ENCODE results near the gene MYO9A. TPM values are rescaled to one million over a fixed set of nuclear protein-coding genes. Genes with fewer than 3 reads are reported as not detected.

The MYO9A gene
- total RNA-seq, 1 experiment from 2014 or later, result 30.1 TPM

DNA sequence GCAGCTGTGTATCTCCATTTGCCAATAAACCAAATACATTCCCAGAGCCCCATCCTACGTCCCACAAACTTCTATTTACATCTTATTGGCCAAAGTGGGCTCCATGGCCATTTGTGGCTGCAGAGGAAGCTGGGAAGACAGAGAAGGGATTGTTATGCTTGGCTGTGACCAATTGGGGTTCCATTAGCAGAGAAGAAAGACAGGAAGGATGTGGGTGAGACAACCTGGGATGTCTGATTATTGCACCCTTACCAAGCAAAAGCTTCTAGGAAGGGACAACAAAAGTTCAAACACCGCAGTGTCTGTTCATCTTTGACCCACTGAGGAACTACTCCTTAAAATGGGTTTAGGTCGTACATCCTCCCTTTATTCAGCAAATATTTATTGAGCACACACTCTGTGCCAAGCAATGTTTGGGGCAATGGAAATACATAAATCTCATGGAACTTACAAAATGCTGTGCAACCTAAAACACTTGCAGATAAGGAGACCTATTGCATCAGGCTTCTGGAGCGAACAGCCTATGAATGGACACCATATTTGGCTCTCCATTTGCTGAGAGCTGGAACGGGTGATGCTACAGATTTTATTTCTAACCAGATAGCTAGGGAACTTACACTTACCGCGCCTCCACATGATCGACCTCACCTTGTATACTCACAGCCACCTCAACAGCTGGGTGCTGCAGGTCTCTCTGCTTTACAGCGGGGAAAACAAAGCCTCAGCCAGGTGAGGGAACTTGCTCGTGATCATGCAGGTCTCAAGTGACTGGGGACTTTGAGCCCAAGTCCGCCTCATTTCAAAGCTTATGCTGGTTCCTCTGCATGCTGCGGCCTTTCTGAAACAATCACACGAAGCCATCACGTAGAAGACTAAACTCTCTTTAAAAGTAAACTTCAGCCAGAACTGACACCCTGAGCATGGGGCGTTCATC lies 329.0 kb downstream of the MYO9A start:
- H3K9me3 ChIP-seq (ENCODE audit: low read depth, low read length, poor library complexity, severe bottlenecking), result no peaks in the 10 kb centered on the region

DNA sequence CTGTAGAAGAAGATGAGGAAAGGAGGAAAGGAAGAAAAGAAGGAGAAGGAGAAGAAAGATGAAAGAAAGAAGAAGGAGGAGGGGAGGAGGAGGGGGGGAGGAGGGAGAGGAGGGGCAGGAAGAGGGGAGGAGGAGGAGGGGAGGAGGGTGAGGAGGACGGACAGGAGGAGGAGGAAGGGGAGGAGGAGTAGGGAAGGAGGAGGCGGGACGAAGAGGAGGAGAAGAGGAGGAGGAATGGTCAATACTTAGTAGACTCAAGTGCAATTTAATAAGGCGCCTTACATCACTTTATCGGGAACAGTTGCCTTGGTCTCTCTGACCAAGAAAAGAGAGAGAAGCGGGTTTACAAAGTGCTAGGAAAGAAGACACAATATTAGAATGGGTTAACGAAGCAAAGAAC lies 331.3 kb downstream of the MYO9A start:
- TF ChIP-seq, protein P1, sequence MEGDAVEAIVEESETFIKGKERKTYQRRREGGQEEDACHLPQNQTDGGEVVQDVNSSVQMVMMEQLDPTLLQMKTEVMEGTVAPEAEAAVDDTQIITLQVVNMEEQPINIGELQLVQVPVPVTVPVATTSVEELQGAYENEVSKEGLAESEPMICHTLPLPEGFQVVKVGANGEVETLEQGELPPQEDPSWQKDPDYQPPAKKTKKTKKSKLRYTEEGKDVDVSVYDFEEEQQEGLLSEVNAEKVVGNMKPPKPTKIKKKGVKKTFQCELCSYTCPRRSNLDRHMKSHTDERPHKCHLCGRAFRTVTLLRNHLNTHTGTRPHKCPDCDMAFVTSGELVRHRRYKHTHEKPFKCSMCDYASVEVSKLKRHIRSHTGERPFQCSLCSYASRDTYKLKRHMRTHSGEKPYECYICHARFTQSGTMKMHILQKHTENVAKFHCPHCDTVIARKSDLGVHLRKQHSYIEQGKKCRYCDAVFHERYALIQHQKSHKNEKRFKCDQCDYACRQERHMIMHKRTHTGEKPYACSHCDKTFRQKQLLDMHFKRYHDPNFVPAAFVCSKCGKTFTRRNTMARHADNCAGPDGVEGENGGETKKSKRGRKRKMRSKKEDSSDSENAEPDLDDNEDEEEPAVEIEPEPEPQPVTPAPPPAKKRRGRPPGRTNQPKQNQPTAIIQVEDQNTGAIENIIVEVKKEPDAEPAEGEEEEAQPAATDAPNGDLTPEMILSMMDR (conservative IDR thresholded peaks at IDR 0.05; ENCODE audit: low read depth, low read length), result no peak
- no peak for TF ChIP-seq EZH2 (IDR thresholded peaks at IDR 0.05; ENCODE audit: borderline replicate concordance, low read depth, low read length, poor library complexity, severe bottlenecking)
- DNase-seq (ENCODE audit: low spot score), result no peak
- POLR2A ChIA-PET (ENCODE audit: low non-redundant PET), result no interaction called here
- Histone ChIP-seq H3K36me3 (ENCODE audit: insufficient read depth, low read length, poor library complexity, severe bottlenecking) (no peaks in the 10 kb centered on the region), H3K9me3 (ENCODE audit: low read depth, low read length, poor library complexity, severe bottlenecking) (no peaks in the 10 kb centered on the region), H3K27ac (ENCODE audit: low read depth, low read length, poor library complexity, severe bottlenecking) (no peak overlapping the region), H3K4me1 (ENCODE audit: insufficient read depth, low read length, poor library complexity, severe bottlenecking) (no peaks in the 10 kb centered on the region), H3K27me3 (replicated peaks; ENCODE audit: insufficient read depth, low read depth, low read length, poor library complexity) (no peaks in the 10 kb centered on the region), H3K4me3 (ENCODE audit: low read depth, low read length, poor library complexity, severe bottlenecking) (no peak overlapping the region)
- CTCF ChIA-PET, result interaction anchor here (0.6 kb wide), 1 partner anchor 213 kb away, joined by 14 read pairs; no protein-coding TSS in a partner anchor
- no TSS peak for BruUV-seq (replicated peaks)
- intact Hi-C loops (cut with micrococcal nuclease; ENCODE audit: unreplicated experiment), result no loop called here

More for the DNA sequence above, 329.0 kb downstream of the MYO9A start:
- DNase-seq (ENCODE audit: low spot score), result no peak
- intact Hi-C loops (cut with micrococcal nuclease; ENCODE audit: unreplicated experiment), result no loop called here
- CTCF ChIA-PET, result no interaction called here
- no TSS peak for BruUV-seq (replicated peaks)
- Histone ChIP-seq H3K4me3 (ENCODE audit: low read depth, low read length, poor library complexity, severe bottlenecking) (no peak overlapping the region), H3K36me3 (ENCODE audit: insufficient read depth, low read length, poor library complexity, severe bottlenecking) (no peaks in the 10 kb centered on the region), H3K4me1 (ENCODE audit: insufficient read depth, low read length, poor library complexity, severe bottlenecking) (no peaks in the 10 kb centered on the region), H3K27me3 (replicated peaks; ENCODE audit: insufficient read depth, low read depth, low read length, poor library complexity) (no peaks in the 10 kb centered on the region), H3K27ac (ENCODE audit: low read depth, low read length, poor library complexity, severe bottlenecking) (no peak overlapping the region)
- TF ChIP-seq, protein P1 (conservative IDR thresholded peaks at IDR 0.05; ENCODE audit: low read depth, low read length), result no peak
- no peak for TF ChIP-seq EZH2 (IDR thresholded peaks at IDR 0.05; ENCODE audit: borderline replicate concordance, low read depth, low read length, poor library complexity, severe bottlenecking)
- POLR2A ChIA-PET (ENCODE audit: low non-redundant PET), result no interaction called here

DNA sequence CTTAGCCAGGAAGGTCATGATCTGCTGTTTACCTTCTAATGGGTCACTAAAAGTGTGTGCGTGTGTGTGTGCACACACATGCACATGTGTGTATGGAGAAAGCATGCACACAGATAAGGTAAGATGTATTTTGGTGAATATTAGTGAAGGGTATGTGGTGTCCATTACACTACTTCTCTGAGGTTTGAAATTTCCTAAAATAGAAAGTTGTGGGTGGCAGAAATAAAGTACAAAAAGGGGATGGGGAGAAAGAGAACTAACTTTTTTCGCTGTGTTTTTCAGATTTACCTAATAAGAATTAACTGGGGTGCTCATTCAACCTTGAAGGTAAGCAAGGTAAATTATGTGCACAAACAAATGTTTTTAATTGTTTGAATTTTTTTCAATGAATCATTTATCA lies 332.0 kb downstream of the MYO9A start:
- CTCF ChIA-PET, result interaction anchor here (0.6 kb wide), 2 partner anchors 42 to 214 kb away, joined by 12 to 14 read pairs; no protein-coding TSS in a partner anchor
- Histone ChIP-seq H3K27ac (ENCODE audit: low read depth, low read length, poor library complexity, severe bottlenecking) (no peak overlapping the region), H3K4me1 (ENCODE audit: insufficient read depth, low read length, poor library complexity, severe bottlenecking) (no peaks in the 10 kb centered on the region), H3K36me3 (ENCODE audit: insufficient read depth, low read length, poor library complexity, severe bottlenecking) (no peaks in the 10 kb centered on the region), H3K27me3 (replicated peaks; ENCODE audit: insufficient read depth, low read depth, low read length, poor library complexity) (no peaks in the 10 kb centered on the region), H3K4me3 (ENCODE audit: low read depth, low read length, poor library complexity, severe bottlenecking) (no peak overlapping the region), H3K9me3 (ENCODE audit: low read depth, low read length, poor library complexity, severe bottlenecking) (no peaks in the 10 kb centered on the region)
- POLR2A ChIA-PET (ENCODE audit: low non-redundant PET), result no interaction called here
- no TSS peak for BruUV-seq (replicated peaks)
- intact Hi-C loops (cut with micrococcal nuclease; ENCODE audit: unreplicated experiment), result no loop called here
- TF ChIP-seq, protein P1 (conservative IDR thresholded peaks at IDR 0.05; ENCODE audit: low read depth, low read length), result no peak
- TF ChIP-seq EZH2 (IDR thresholded peaks at IDR 0.05; ENCODE audit: borderline replicate concordance, low read depth, low read length, poor library complexity, severe bottlenecking), result no peak
- DNase-seq (ENCODE audit: low spot score), result no peak
